ENCODE data around the gene CCSER1.
"Not testable (repeated sequence)": the region's sequence is repeated elsewhere in the genome, so short reads cannot be mapped to it uniquely, and the experiment has no call there.

Gene CCSER1

GRCh38 chr4:91454111-91454510, 1326.9 kb downstream of the CCSER1 start:
- DNase-seq, result no peak

GRCh38 chr4:91462566-91462965, 1335.4 kb downstream of the CCSER1 start:
- not testable (repeated sequence) for DNase-seq

- no peak for DNase-seq
These were observed 1343.5 kb downstream of the CCSER1 start for GRCh38 chr4:91470671-91471070.

GRCh38 chr4:91471280-91471679, 1344.1 kb downstream of the CCSER1 start:
- DNase-seq, result no peak

GRCh38 chr4:91472046-91472445, 1344.9 kb downstream of the CCSER1 start:
- no peak for DNase-seq

GRCh38 chr4:91485415-91485814, 1358.2 kb downstream of the CCSER1 start:
- no peak for DNase-seq

- no peak for DNase-seq
These were observed 1361.8 kb downstream of the CCSER1 start for GRCh38 chr4:91488946-91489345.

- DNase-seq, result no peak
These were observed 1370.7 kb downstream of the CCSER1 start for GRCh38 chr4:91497892-91498291.

GRCh38 chr4:91502365-91502764, 1375.2 kb downstream of the CCSER1 start:
- no peak for DNase-seq

GRCh38 chr4:91513326-91513725, 1386.1 kb downstream of the CCSER1 start:
- DNase-seq, result no peak

- DNase-seq, result no peak
These were observed 1392.0 kb downstream of the CCSER1 start for GRCh38 chr4:91519155-91519554.

- DNase-seq, result no peak
These were observed 1398.4 kb downstream of the CCSER1 start for GRCh38 chr4:91525621-91526020.

GRCh38 chr4:91527056-91527455, 1399.9 kb downstream of the CCSER1 start:
- DNase-seq, result no peak

GRCh38 chr4:91567594-91567993, 1440.4 kb downstream of the CCSER1 start:
- DNase-seq, result no peak

GRCh38 chr4:91577864-91578263, 1450.7 kb downstream of the CCSER1 start:
- DNase-seq, result no peak

GRCh38 chr4:91590260-91590659, 1463.1 kb downstream of the CCSER1 start:
- no peak for DNase-seq

- DNase-seq, result no peak
These were observed 1464.9 kb downstream of the CCSER1 start for GRCh38 chr4:91592125-91592524.

GRCh38 chr4:91596718-91597117, 1469.5 kb downstream of the CCSER1 start:
- DNase-seq, result no peak

- DNase-seq, result no peak
These were observed 1471.5 kb downstream of the CCSER1 start for GRCh38 chr4:91598696-91599095.

- DNase-seq, result no peak
These were observed 1473.1 kb downstream of the CCSER1 start for GRCh38 chr4:91600301-91600700.

- no peak for DNase-seq
These were observed 1474.2 kb downstream of the CCSER1 start for GRCh38 chr4:91601401-91601800.

GRCh38 chr4:91611782-91612181, 1484.6 kb downstream of the CCSER1 start:
- no peak for DNase-seq

- DNase-seq, result no peak
These were observed 1493.8 kb downstream of the CCSER1 start for GRCh38 chr4:91620952-91621351.

- DNase-seq, result no peak
These were observed 1494.3 kb downstream of the CCSER1 start for GRCh38 chr4:91621446-91621845.

- DNase-seq, result no peak
These were observed 1495.9 kb downstream of the CCSER1 start for GRCh38 chr4:91622925-91623602.
